Measurements from ENCODE around the gene TPRX1.
"Not testable (repeated sequence)": the region's sequence is repeated elsewhere in the genome, so short reads cannot be mapped to it uniquely, and the experiment has no call there.

TPRX1 gene

GRCh38 chr19:47804451-47804850 lies at the start of gene TPRX1:
TSS of gene TPRX1 (minus strand) at chr19:47804551. CDS start at chr19:47804539, 12 bp downstream.
- DNase-seq; in situ Hi-C loops (cut with HindIII; ENCODE audit: low pct_ligation_motif_present, low pct_unique_long_range_greater_than_20kb, low sequenced_read_pairs): not testable (repeated sequence)

DNA sequence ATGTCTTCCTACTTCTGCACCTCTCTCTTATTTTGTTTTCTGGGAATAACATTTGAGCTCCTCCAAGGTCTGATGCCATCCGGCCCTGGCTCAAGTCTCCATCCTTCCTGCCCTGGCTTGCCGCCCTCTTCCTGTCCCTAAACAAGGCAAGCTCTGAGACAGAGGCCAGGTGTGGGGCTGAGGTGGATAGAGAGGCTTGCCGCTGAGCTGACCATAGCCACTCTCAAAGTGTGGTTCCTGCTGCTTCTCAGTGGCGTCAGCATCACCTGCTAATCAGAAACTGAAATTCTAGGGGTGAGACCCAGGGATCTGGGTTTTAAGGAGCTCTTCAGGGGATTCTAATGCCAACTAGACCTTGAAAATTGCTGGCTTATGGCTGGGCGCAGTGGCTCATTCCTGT lies 48.7 kb upstream of the TPRX1 start:
- DNase-seq = no peak
- in situ Hi-C loops (cut with HindIII; ENCODE audit: low pct_ligation_motif_present, low pct_unique_long_range_greater_than_20kb, low sequenced_read_pairs) = no loop called here

- peak; percentile 9 for DNase-seq
- in situ Hi-C loops (cut with HindIII; ENCODE audit: low pct_ligation_motif_present, low pct_unique_long_range_greater_than_20kb, low sequenced_read_pairs) = no loop called here
Measured at GRCh38 chr19:47848823-47849473, 44.6 kb upstream of the TPRX1 start.

DNA sequence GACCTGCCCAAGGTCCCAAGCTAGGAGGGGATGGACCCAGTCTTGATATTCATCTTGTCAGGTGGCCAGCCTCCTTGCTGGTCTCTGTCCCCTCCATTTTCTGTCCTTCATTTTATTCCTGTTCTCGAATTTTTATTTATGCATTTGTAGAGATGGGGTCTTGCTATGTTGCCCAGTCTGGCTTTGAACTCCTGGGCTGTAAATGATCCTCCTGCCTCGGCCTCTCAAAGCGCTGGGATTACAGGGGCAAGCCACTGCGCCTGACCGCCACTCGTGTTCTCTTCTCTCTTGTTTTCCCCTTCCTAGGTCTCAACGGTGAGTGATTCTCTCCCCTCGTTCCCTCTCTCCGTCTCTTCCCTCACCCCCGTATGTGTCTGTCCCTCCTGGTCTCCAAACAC lies 44.1 kb upstream of the TPRX1 start:
- DNase-seq = no peak
- in situ Hi-C loops (cut with HindIII; ENCODE audit: low pct_ligation_motif_present, low pct_unique_long_range_greater_than_20kb, low sequenced_read_pairs) = no loop called here

GRCh38 chr19:47842941-47843340 lies 38.6 kb upstream of the TPRX1 start:
- no peak for DNase-seq
- in situ Hi-C loops (cut with HindIII; ENCODE audit: low pct_ligation_motif_present, low pct_unique_long_range_greater_than_20kb, low sequenced_read_pairs) = no loop called here

- no peak for DNase-seq
Measured at GRCh38 chr19:47839913-47840312, 35.6 kb upstream of the TPRX1 start.

GRCh38 chr19:47839411-47839810 lies 35.1 kb upstream of the TPRX1 start:
- DNase-seq = no peak
- in situ Hi-C loops (cut with HindIII; ENCODE audit: low pct_ligation_motif_present, low pct_unique_long_range_greater_than_20kb, low sequenced_read_pairs) = no loop called here

More at GRCh38 chr19:47839913-47840312, 35.6 kb upstream of the TPRX1 start:
- in situ Hi-C loops (cut with HindIII; ENCODE audit: low pct_ligation_motif_present, low pct_unique_long_range_greater_than_20kb, low sequenced_read_pairs) = no loop called here

DNA sequence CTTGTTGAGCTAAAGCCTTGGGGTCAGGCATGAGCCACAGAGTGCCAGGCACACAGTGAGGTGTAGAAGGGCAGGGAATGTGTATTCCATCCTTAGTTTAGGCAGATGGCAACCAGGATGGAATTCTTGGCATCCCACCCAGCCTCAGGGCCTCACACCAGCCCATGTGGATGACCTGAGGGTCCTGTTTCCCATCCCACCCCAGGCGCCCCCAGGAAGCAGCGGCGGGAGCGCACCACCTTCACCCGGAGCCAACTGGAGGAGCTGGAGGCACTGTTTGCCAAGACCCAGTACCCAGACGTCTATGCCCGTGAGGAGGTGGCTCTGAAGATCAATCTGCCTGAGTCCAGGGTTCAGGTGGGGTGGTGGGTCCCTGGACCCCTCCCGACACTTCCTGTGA lies 31.7 kb upstream of the TPRX1 start:
- no peak for DNase-seq

GRCh38 chr19:47832723-47833122 lies 28.4 kb upstream of the TPRX1 start:
- in situ Hi-C loops (cut with HindIII; ENCODE audit: low pct_ligation_motif_present, low pct_unique_long_range_greater_than_20kb, low sequenced_read_pairs) = no loop called here

More for the DNA sequence above, 31.7 kb upstream of the TPRX1 start:
- in situ Hi-C loops (cut with HindIII; ENCODE audit: low pct_ligation_motif_present, low pct_unique_long_range_greater_than_20kb, low sequenced_read_pairs) = no loop called here

DNA sequence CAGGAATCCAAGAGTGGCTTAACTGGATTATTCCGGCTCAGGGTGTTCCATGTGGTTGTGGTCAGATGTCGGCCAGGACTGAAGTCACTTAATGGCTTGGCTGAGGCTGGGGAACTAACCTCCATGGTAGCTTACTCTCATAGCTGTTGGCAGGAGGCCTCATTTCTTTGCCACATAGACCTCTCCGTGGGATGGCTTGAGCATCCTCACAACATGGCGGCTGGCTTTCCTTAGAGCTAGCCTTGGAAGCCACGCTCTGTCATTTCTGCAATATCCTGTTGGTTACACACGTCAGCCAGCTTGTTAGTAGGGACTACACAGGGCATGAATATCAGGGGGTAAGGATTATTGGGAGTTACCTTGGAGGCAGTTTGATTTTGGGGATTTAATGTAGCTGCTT lies 22.4 kb upstream of the TPRX1 start:
- no peak for DNase-seq
- in situ Hi-C loops (cut with HindIII; ENCODE audit: low pct_ligation_motif_present, low pct_unique_long_range_greater_than_20kb, low sequenced_read_pairs) = no loop called here

More at GRCh38 chr19:47832723-47833122, 28.4 kb upstream of the TPRX1 start:
- no peak for DNase-seq

- in situ Hi-C loops (cut with HindIII; ENCODE audit: low pct_ligation_motif_present, low pct_unique_long_range_greater_than_20kb, low sequenced_read_pairs) = no loop called here
- no peak for DNase-seq
Measured at GRCh38 chr19:47824396-47824795, 20.0 kb upstream of the TPRX1 start.

GRCh38 chr19:47821460-47822020 lies 17.2 kb upstream of the TPRX1 start, which contains the start of gene CRX:
TSS of gene CRX (plus strand) at chr19:47821937. CDS start at chr19:47834444, 12,507 bp downstream.
- in situ Hi-C loops (cut with HindIII; ENCODE audit: low pct_ligation_motif_present, low pct_unique_long_range_greater_than_20kb, low sequenced_read_pairs) = no loop called here
- no peak for DNase-seq

GRCh38 chr19:47820410-47820809 lies 16.1 kb upstream of the TPRX1 start:
- DNase-seq = no peak
- in situ Hi-C loops (cut with HindIII; ENCODE audit: low pct_ligation_motif_present, low pct_unique_long_range_greater_than_20kb, low sequenced_read_pairs) = no loop called here

- DNase-seq = no peak
- in situ Hi-C loops (cut with HindIII; ENCODE audit: low pct_ligation_motif_present, low pct_unique_long_range_greater_than_20kb, low sequenced_read_pairs) = no loop called here
Measured at GRCh38 chr19:47819858-47820257, 15.5 kb upstream of the TPRX1 start.

GRCh38 chr19:47818221-47818620 lies 13.9 kb upstream of the TPRX1 start:
- DNase-seq; in situ Hi-C loops (cut with HindIII; ENCODE audit: low pct_ligation_motif_present, low pct_unique_long_range_greater_than_20kb, low sequenced_read_pairs): not testable (repeated sequence)

DNA sequence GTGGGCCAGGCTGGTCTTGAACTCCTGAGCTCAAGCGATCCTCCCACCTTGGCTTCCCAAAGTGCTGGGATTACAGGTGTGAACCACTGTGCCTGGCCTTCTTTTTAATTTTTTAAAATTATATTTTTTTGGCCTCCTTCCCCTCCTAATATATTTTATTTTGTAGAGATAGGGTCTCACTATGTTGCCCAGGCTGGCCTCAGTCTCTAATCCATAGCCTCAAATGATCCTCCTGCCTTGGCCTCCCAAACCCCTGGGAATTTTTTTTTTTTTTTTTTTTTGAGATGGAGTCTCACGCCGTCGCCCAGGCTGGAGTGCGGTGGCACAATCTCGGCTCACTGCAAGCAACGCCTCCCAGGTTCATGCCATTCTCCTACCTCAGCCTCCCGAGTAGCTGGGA lies 11.9 kb upstream of the TPRX1 start:
- in situ Hi-C loops (cut with HindIII; ENCODE audit: low pct_ligation_motif_present, low pct_unique_long_range_greater_than_20kb, low sequenced_read_pairs) = not testable (repeated sequence)

GRCh38 chr19:47813995-47814328 lies 9.6 kb upstream of the TPRX1 start:
- DNase-seq = no peak
- in situ Hi-C loops (cut with HindIII; ENCODE audit: low pct_ligation_motif_present, low pct_unique_long_range_greater_than_20kb, low sequenced_read_pairs) = no loop called here

More for the DNA sequence above, 11.9 kb upstream of the TPRX1 start:
- DNase-seq = not testable (repeated sequence)

DNA sequence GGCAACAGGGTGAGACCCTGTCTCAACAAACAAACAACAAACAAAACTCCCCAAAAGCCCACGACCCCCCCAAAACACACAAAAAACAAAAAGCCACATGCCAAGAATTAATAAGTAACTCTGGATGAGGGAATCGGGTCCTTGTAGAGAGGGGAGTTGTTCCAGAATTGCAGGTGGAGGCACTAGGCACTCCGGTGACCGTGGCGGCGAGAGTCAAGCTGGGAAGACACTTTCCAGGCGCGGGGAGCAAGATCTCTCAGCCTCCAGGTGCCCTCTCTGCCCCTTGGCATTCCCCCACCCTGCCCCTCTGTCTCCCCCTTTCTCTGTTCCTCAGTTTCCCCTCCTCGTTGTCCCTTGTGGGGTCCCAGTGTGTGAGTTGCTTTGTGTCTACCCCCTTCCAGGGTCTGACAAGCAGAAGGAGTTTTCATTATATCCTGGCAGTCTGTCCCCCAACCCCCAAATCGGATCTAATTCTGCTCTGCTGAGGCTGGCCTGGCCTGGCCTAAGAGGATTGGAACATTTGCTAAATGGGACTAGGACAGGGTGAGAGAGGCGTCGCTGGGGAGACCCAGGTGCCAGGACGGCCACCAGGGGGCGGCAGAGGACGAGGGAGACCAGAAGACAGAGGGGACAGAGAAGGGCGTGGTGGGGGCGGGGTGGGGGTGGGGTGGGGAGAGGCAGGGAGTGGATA lies 9.1 kb upstream of the TPRX1 start:
- in situ Hi-C loops (cut with HindIII; ENCODE audit: low pct_ligation_motif_present, low pct_unique_long_range_greater_than_20kb, low sequenced_read_pairs) = no loop called here

DNA sequence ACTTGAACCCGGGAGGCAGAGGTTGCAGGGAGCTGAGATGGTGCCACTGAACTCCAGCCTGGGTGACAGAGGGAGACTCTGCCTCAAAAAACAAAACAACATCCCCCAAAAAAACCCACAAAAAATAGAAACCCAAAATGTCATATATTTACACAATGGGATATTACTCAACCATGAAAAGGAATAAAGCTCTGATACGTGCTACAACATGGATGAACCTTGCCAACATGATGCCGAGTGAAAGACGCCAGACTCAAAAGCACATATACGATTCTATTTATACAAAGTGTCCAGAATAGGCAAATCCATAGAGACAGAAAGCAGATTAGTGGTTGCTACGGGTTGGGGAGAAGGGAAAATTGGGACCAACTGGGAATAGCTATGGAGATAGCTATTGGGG lies 2.1 kb upstream of the TPRX1 start:
- no peak for DNase-seq
- in situ Hi-C loops (cut with HindIII; ENCODE audit: low pct_ligation_motif_present, low pct_unique_long_range_greater_than_20kb, low sequenced_read_pairs) = no loop called here

More for the DNA sequence above, 9.1 kb upstream of the TPRX1 start:
- peak; percentile 61 for DNase-seq

GRCh38 chr19:47805313-47805712 lies 962 bp upstream of the TPRX1 start:
- in situ Hi-C loops (cut with HindIII; ENCODE audit: low pct_ligation_motif_present, low pct_unique_long_range_greater_than_20kb, low sequenced_read_pairs) = no loop called here

More at GRCh38 chr19:47805313-47805712, 962 bp upstream of the TPRX1 start:
- no peak for DNase-seq
